ENCODE measurements around the gene NARS2.

Gene NARS2

GRCh38 chr11:78595436-78596130 lies 20.9 kb upstream of the NARS2 start:
- H3K27me3 ChIP-seq (replicated peaks), result no peaks in the 10 kb centered on the region
- TF ChIP-seq CTCF (IDR thresholded peaks at IDR 0.05; ENCODE audit: low read depth, low read length, missing control alignments), result no peak
- no peak for DNase-seq
- no peak overlapping the region for H3K4me3 ChIP-seq (ENCODE audit: low read depth, low read length)
- in situ Hi-C loops (cut with HindIII; ENCODE audit: low pct_ligation_motif_present, low sequenced_read_pairs), result no loop called here
- no peak overlapping the region for H3K27ac ChIP-seq
- no peaks in the 10 kb centered on the region for H3K36me3 ChIP-seq (replicated peaks)

DNA sequence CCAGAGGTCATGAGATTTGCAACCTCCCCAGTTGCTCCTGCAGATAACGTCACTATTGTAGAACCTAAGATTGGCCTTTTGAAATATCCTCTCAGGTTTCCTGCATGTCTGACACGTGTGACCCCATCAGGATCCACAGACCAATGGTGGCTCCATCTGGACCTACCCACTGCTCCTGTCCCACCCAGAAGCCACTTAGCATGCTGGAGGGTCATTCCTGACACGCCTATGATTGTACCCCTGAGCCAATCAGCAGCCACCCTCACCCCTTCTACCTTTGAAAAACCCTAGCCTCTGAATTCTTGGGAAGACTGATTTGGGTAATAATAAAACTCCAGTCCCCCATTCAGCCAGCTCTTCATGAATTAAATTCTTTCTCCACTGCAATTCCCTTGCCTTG lies 20.1 kb upstream of the NARS2 start:
- no peaks in the 10 kb centered on the region for H3K27me3 ChIP-seq (replicated peaks)
- H3K27ac ChIP-seq, result no peak overlapping the region
- DNase-seq, result no peak
- H3K4me3 ChIP-seq (ENCODE audit: low read depth, low read length), result no peak overlapping the region
- no peaks in the 10 kb centered on the region for H3K36me3 ChIP-seq (replicated peaks)
- in situ Hi-C loops (cut with HindIII; ENCODE audit: low pct_ligation_motif_present, low sequenced_read_pairs), result no loop called here
- no peak for TF ChIP-seq CTCF (IDR thresholded peaks at IDR 0.05; ENCODE audit: low read depth, low read length, missing control alignments)

- H3K27ac ChIP-seq, result no peak overlapping the region
- TF ChIP-seq CTCF (IDR thresholded peaks at IDR 0.05; ENCODE audit: low read depth, low read length, missing control alignments), result no peak
- no peaks in the 10 kb centered on the region for H3K36me3 ChIP-seq (replicated peaks)
- no peak overlapping the region for H3K4me3 ChIP-seq (ENCODE audit: low read depth, low read length)
- DNase-seq, result no peak
- in situ Hi-C loops (cut with HindIII; ENCODE audit: low pct_ligation_motif_present, low sequenced_read_pairs), result no loop called here
- no peaks in the 10 kb centered on the region for H3K27me3 ChIP-seq (replicated peaks)
These were observed 13.9 kb upstream of the NARS2 start for GRCh38 chr11:78588517-78588916.

- DNase-seq, result no peak
- in situ Hi-C loops (cut with HindIII; ENCODE audit: low pct_ligation_motif_present, low sequenced_read_pairs), result no loop called here
- Histone ChIP-seq H3K27me3 (replicated peaks) (no peaks in the 10 kb centered on the region), H3K4me3 (ENCODE audit: low read depth, low read length) (no peak overlapping the region), H3K36me3 (replicated peaks) (no peaks in the 10 kb centered on the region), H3K27ac (no peak overlapping the region)
- TF ChIP-seq CTCF (IDR thresholded peaks at IDR 0.05; ENCODE audit: low read depth, low read length, missing control alignments), result no peak
These were observed 12.8 kb upstream of the NARS2 start for GRCh38 chr11:78587446-78587845.

DNA sequence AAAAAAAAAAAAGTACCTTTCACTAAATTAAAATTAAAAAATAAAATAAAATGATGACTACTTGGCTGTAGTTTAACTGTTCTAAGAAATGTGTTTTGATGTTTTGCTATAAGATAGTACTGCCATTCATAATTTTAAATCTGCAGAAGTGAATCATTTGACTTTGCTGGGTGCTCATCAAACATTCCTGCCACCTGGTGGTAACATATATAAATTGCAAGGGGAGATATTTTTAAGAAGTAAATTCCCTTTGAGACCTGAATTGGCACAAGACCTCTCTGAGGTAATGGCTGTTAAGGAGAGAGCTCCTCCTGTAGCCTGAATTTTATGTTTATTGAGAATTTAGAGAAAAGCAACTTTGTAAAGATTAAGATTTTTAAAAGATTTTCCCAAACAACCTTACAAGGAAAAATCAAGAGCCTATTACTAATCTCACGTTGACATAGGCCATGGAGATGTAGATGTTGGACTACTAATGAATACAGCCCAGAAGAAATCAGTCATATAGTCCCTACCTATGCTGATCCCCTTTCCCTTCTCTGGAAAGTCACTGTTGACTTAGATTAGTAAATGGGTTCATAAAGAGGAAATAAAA lies 11.9 kb upstream of the NARS2 start:
- TF ChIP-seq CTCF (IDR thresholded peaks at IDR 0.05; ENCODE audit: low read depth, low read length, missing control alignments), result peak; percentile 49
- H3K36me3 ChIP-seq (replicated peaks), result no peaks in the 10 kb centered on the region
- no peaks in the 10 kb centered on the region for H3K27me3 ChIP-seq (replicated peaks)
- in situ Hi-C loops (cut with HindIII; ENCODE audit: low pct_ligation_motif_present, low sequenced_read_pairs), result no loop called here
- H3K27ac ChIP-seq, result no peak overlapping the region
- no peak overlapping the region for H3K4me3 ChIP-seq (ENCODE audit: low read depth, low read length)
- DNase-seq, result no peak

DNA sequence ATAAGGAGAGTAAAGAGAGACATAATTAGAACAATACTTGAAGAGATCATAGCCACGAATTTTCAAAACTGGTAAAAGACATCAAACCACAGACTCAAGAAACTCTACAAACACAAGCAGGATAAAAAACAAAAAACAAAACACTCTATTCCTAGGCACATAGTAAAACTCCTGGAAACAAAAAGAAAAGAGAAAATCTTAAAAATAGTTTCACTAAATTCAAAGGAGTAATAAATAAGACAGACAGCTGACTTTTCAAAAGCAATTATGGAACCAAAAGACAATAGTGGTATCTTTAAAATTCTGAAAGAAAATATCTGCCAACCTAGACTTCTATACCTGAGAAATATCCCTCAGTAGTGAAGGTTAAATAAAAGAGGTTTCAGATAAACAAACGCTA lies 9.2 kb upstream of the NARS2 start:
- TF ChIP-seq CTCF (IDR thresholded peaks at IDR 0.05; ENCODE audit: low read depth, low read length, missing control alignments), result no peak
- Histone ChIP-seq H3K27ac (no peak overlapping the region), H3K4me3 (ENCODE audit: low read depth, low read length) (no peak overlapping the region), H3K27me3 (replicated peaks) (no peaks in the 10 kb centered on the region), H3K36me3 (replicated peaks) (no peaks in the 10 kb centered on the region)
- DNase-seq, result no peak
- in situ Hi-C loops (cut with HindIII; ENCODE audit: low pct_ligation_motif_present, low sequenced_read_pairs), result no loop called here

Measured in brain microvascular endothelial cell (primary cell).